ENCODE results near the gene FGF12. TPM values are rescaled to one million over a fixed set of nuclear protein-coding genes. Genes with fewer than 3 reads are reported as not detected.

FGF12 gene
- total RNA-seq, 3 donors from 2014 or later: 0.44 to 2.1 (median 0.66) TPM

DNA sequence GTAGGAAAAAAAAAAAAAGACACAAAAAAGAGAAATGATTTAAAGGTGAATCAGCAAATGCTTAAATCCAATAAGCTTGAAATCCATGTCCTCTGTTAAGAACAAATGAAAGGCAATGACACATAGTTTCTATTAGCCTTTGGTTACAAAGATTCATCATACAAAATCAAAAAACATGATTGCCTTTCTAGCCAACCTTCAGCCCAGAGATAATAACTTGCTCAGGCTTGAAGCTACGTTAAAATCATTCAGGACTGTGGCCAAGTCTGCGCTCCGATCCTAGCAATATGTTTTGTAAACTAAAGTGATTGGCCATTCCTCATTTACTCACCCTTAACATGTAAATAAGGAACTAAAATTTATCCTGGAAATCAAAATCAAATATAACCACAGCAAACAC, 556.7 kb downstream of the FGF12 start:
- no peak for TF ChIP-seq POLR2AphosphoS5 (IDR thresholded peaks at IDR 0.05)
- TF ChIP-seq POLR2A (IDR thresholded peaks at IDR 0.05): no peak
- TF ChIP-seq, protein P1, sequence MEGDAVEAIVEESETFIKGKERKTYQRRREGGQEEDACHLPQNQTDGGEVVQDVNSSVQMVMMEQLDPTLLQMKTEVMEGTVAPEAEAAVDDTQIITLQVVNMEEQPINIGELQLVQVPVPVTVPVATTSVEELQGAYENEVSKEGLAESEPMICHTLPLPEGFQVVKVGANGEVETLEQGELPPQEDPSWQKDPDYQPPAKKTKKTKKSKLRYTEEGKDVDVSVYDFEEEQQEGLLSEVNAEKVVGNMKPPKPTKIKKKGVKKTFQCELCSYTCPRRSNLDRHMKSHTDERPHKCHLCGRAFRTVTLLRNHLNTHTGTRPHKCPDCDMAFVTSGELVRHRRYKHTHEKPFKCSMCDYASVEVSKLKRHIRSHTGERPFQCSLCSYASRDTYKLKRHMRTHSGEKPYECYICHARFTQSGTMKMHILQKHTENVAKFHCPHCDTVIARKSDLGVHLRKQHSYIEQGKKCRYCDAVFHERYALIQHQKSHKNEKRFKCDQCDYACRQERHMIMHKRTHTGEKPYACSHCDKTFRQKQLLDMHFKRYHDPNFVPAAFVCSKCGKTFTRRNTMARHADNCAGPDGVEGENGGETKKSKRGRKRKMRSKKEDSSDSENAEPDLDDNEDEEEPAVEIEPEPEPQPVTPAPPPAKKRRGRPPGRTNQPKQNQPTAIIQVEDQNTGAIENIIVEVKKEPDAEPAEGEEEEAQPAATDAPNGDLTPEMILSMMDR (IDR thresholded peaks at IDR 0.05): no peak
- Histone ChIP-seq H3K4me1 (no peaks in the 10 kb centered on the region), H3K27ac (no peak overlapping the region), H3K27me3 (no peaks in the 10 kb centered on the region), H3K9me3 (no peaks in the 10 kb centered on the region), H3K36me3 (no peaks in the 10 kb centered on the region), H3K4me3 (no peak overlapping the region)
- intact Hi-C loops (cut with DNase I; ENCODE audit: low total_unique reads): no loop called here
- DNase-seq (ENCODE audit: low spot score in 2 of 2): no peak

DNA sequence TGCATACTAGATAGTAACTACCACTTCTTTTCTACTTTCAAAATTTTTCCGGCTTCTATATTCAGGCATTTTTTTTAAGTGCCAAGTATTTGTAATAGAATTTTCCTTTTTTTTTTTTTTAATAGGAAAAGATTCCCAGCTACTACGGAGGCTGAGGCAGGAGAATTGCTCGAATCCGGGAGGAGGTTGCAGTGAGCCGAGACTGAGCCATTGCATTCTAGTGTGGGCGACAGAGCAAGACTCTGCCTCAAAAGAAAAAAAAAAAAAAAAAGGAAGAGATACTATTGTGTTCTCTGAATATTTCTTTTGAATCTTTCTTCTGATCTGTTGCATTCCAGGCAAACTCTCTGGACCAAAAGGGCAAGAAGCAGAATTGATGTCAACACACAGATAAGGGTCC, 557.3 kb downstream of the FGF12 start:
- Histone ChIP-seq H3K9me3 (no peaks in the 10 kb centered on the region), H3K4me3 (no peak overlapping the region), H3K4me1 (no peaks in the 10 kb centered on the region), H3K27ac (no peak overlapping the region), H3K36me3 (no peaks in the 10 kb centered on the region), H3K27me3 (no peaks in the 10 kb centered on the region)
- no peak for DNase-seq (ENCODE audit: low spot score in 2 of 2)
- intact Hi-C loops (cut with DNase I; ENCODE audit: low total_unique reads): no loop called here
- TF ChIP-seq, protein P1 (IDR thresholded peaks at IDR 0.05): no peak
- TF ChIP-seq POLR2AphosphoS5 (IDR thresholded peaks at IDR 0.05) (no peak), POLR2A (IDR thresholded peaks at IDR 0.05) (no peak)

DNA sequence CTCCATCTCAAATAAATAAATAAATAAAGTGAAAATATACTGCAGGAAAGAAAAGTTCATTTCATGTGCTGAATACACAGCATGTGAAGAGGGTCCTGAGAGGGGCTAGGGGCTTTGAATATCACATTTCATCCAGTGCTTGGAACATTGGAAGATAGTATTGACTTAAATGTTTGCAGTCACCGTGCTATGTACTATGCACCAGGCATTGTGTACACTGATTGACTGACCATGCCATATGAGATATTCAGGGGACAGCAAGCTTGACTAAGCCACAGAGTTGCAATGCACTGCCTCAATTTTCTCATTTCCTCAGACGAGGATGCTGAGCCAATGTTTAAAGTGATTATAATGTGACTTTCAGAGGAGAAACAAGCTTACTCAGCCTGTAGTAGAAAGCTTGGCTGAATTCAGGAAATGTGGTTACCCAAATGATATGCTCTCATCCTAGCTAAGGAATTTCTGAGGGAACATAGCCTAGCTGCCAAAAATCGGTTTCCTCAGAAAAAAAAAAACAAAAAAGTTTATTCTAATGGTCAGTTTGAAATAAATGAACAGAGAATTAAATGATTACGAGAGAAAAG, 557.9 kb downstream of the FGF12 start:
- Histone ChIP-seq H3K4me3 (no peak overlapping the region), H3K27ac (no peak overlapping the region), H3K36me3 (no peaks in the 10 kb centered on the region), H3K4me1 (no peaks in the 10 kb centered on the region), H3K9me3 (no peaks in the 10 kb centered on the region), H3K27me3 (no peaks in the 10 kb centered on the region)
- intact Hi-C loops (cut with DNase I; ENCODE audit: low total_unique reads): no loop called here
- TF ChIP-seq, protein P1 (IDR thresholded peaks at IDR 0.05): no peak
- DNase-seq (ENCODE audit: low spot score in 2 of 2): no peak

DNA sequence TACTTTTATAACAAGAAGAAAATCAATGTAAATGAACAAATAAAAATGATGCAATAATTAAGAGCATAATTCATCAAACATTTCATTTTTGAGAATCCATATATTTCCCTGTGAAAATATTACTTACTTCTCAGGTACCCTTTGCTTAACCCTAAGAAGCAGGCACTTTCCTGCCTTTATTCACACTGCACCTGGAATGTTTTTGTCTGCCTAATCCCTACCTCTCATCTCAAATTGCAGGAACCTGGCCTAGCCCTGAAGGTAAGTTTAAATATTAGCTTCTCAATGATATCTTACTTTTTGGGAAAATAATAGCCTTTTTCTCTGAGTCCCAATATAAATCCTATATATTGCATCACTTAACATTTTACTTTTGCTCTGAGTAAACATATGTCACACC, 559.1 kb downstream of the FGF12 start:
- DNase-seq (ENCODE audit: low spot score in 2 of 2): no peak
- Histone ChIP-seq H3K4me3 (no peak overlapping the region), H3K27me3 (no peaks in the 10 kb centered on the region), H3K4me1 (no peaks in the 10 kb centered on the region), H3K27ac (no peak overlapping the region), H3K9me3 (no peaks in the 10 kb centered on the region), H3K36me3 (no peaks in the 10 kb centered on the region)
- intact Hi-C loops (cut with DNase I; ENCODE audit: low total_unique reads): no loop called here
- TF ChIP-seq POLR2A (IDR thresholded peaks at IDR 0.05) (no peak), POLR2AphosphoS5 (IDR thresholded peaks at IDR 0.05) (no peak)
- TF ChIP-seq, protein P1 (IDR thresholded peaks at IDR 0.05): no peak

DNA sequence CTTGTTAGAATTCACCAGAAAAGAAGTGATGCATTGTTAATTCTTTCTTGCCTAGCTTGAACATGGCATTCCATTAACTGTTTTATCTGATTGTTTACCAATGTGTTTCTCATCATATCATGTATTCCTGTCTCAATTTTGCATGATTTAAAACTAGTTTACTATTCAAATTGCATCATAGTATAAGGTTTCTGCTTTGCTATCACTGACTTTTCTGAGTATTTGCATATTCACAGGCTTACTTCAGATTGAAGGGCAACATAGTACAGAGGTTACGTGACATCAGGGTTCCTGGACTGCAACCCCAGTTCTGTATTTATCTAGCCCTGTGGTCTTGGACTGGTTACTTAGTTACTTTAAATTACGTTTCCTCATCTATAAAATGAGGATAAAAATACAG, 561.8 kb downstream of the FGF12 start:
- H3K4me1 ChIP-seq: no peaks in the 10 kb centered on the region
- H3K36me3 ChIP-seq: no peaks in the 10 kb centered on the region
- H3K27ac ChIP-seq: no peak overlapping the region
- no peaks in the 10 kb centered on the region for H3K27me3 ChIP-seq
- H3K9me3 ChIP-seq: no peaks in the 10 kb centered on the region
- TF ChIP-seq POLR2A (IDR thresholded peaks at IDR 0.05) (no peak), POLR2AphosphoS5 (IDR thresholded peaks at IDR 0.05) (no peak)
- TF ChIP-seq, protein P1 (IDR thresholded peaks at IDR 0.05): no peak
- H3K4me3 ChIP-seq: no peak overlapping the region
- DNase-seq (ENCODE audit: low spot score in 2 of 2): no peak
- intact Hi-C loops (cut with DNase I; ENCODE audit: low total_unique reads): no loop called here

Measured in breast epithelium (tissue), 4 donors.